ENCODE measurements around the gene KRTAP12-3. TPM values are rescaled to one million over a fixed set of nuclear protein-coding genes. Genes with fewer than 3 reads are reported as not detected.
"Not testable (repeated sequence)": the region's sequence is repeated elsewhere in the genome, so short reads cannot be mapped to it uniquely, and the experiment has no call there.

Gene KRTAP12-3
- polyA plus RNA-seq, 3 donors from 2014 or later: 1.3 TPM; not detected in 2

- Mint-ChIP-seq H3K36me3 (peaks cover 9 to 13% (median 11%) of the 10 kb centered on the region in 3 donors), H3K27me3 (ENCODE audit: low read depth in 3 of 3) (peaks cover 0 to 10% (median 5%) of the 10 kb centered on the region in 3 donors), H3K27ac (no peak overlapping the region), H3K9me3 (peaks cover 8 to 20% (median 18%) of the 10 kb centered on the region in 6 donors), H3K4me1 (peaks cover 0 to 3% of the 10 kb centered on the region in 2 donors), H3K4me3 (no peak overlapping the region)
- no peak for DNase-seq
Measured at GRCh38 chr21:44648557-44649311, 9.0 kb upstream of the KRTAP12-3 start.

GRCh38 chr21:44649521-44650100, 8.1 kb upstream of the KRTAP12-3 start:
- peaks cover 1 to 10% of the 10 kb centered on the region in 2 donors for H3K4me1 Mint-ChIP-seq
- H3K4me3 Mint-ChIP-seq: no peak overlapping the region
- H3K36me3 Mint-ChIP-seq: peaks cover 3 to 5% (median 5%) of the 10 kb centered on the region in 3 donors
- DNase-seq: no peak
- no peak overlapping the region for H3K27ac Mint-ChIP-seq
- peaks cover 1 to 7% (median 3%) of the 10 kb centered on the region in 3 donors for H3K27me3 Mint-ChIP-seq (ENCODE audit: low read depth in 3 of 3)
- H3K9me3 Mint-ChIP-seq: peaks cover 8 to 11% (median 9%) of the 10 kb centered on the region in 6 donors

GRCh38 chr21:44650265-44650972, 7.3 kb upstream of the KRTAP12-3 start:
- DNase-seq: no peak
- no peak overlapping the region for H3K4me3 Mint-ChIP-seq
- H3K4me1 Mint-ChIP-seq: peaks cover 8 to 18% of the 10 kb centered on the region in 2 donors
- peaks cover 1 to 5% (median 2%) of the 10 kb centered on the region in 3 donors for H3K27me3 Mint-ChIP-seq (ENCODE audit: low read depth in 3 of 3)
- H3K27ac Mint-ChIP-seq: peak overlapping the region in 2 of 6 donors; percentile 21 to 75
- H3K36me3 Mint-ChIP-seq: no peaks in the 10 kb centered on the region
- H3K9me3 Mint-ChIP-seq: peaks cover 2 to 4% (median 3%) of the 10 kb centered on the region in 6 donors

- DNase-seq: no peak
- Mint-ChIP-seq H3K36me3 (peaks cover 0 to 3% (median 0%) of the 10 kb centered on the region in 3 donors), H3K4me1 (peaks cover 12 to 24% of the 10 kb centered on the region in 2 donors), H3K9me3 (peaks cover 0 to 4% (median 1%) of the 10 kb centered on the region in 6 donors), H3K27me3 (ENCODE audit: low read depth in 3 of 3) (peaks cover 1 to 5% (median 2%) of the 10 kb centered on the region in 3 donors), H3K27ac (peak overlapping the region in 3 of 6 donors; percentile 46 to 80 (median 49)), H3K4me3 (no peak overlapping the region)
Measured at GRCh38 chr21:44650973-44651675, 6.6 kb upstream of the KRTAP12-3 start.

GRCh38 chr21:44653123-44653522, 4.6 kb upstream of the KRTAP12-3 start:
- Mint-ChIP-seq H3K36me3 (peaks cover 10 to 16% (median 12%) of the 10 kb centered on the region in 3 donors), H3K27ac (no peak overlapping the region), H3K9me3 (peaks cover 6 to 18% (median 13%) of the 10 kb centered on the region in 6 donors), H3K27me3 (ENCODE audit: low read depth in 3 of 3) (peaks cover 4 to 14% (median 8%) of the 10 kb centered on the region in 3 donors), H3K4me1 (peaks cover 32 to 44% of the 10 kb centered on the region in 2 donors), H3K4me3 (no peak overlapping the region)
- no peak for DNase-seq

- peaks cover 10 to 16% (median 12%) of the 10 kb centered on the region in 3 donors for H3K36me3 Mint-ChIP-seq
- DNase-seq: peak in 1 of 3 donors; percentile 52
- peaks cover 6 to 18% (median 13%) of the 10 kb centered on the region in 6 donors for H3K9me3 Mint-ChIP-seq
- H3K27me3 Mint-ChIP-seq (ENCODE audit: low read depth in 3 of 3): peaks cover 4 to 15% (median 13%) of the 10 kb centered on the region in 3 donors
- H3K27ac Mint-ChIP-seq: peak overlapping the region; percentile 37 to 85 (median 70)
- peaks cover 40 to 52% of the 10 kb centered on the region in 2 donors for H3K4me1 Mint-ChIP-seq
- peak overlapping the region in 2 of 5 donors; percentile 13 to 41 for H3K4me3 Mint-ChIP-seq
Measured at GRCh38 chr21:44653656-44654575, 3.8 kb upstream of the KRTAP12-3 start.

- Mint-ChIP-seq H3K27ac (peak within 1 kb of the TSS; percentile 42 to 85 (median 73)), H3K36me3 (peaks cover 10 to 16% (median 12%) of the 10 kb centered on the region in 3 donors), H3K4me1 (peaks cover 48 to 60% of the 10 kb centered on the region in 2 donors), H3K27me3 (ENCODE audit: low read depth in 3 of 3) (peaks cover 4 to 18% (median 15%) of the 10 kb centered on the region in 3 donors), H3K9me3 (peaks cover 6 to 18% (median 13%) of the 10 kb centered on the region in 6 donors), H3K4me3 (peak within 1 kb of the TSS in 4 of 5 donors; percentile 13 to 53 (median 38))
- no peak for DNase-seq
Measured at GRCh38 chr21:44654576-44655175, 3.1 kb upstream of the KRTAP12-3 start, which contains the start of gene KRTAP12-4. KRTAP12-4 (minus strand) TSS chr21:44654659; CDS start chr21:44654614, 45 bp downstream.

GRCh38 chr21:44656868-44657267, 864 bp upstream of the KRTAP12-3 start:
- peaks cover 10 to 19% (median 12%) of the 10 kb centered on the region in 3 donors for H3K36me3 Mint-ChIP-seq
- peak overlapping the region; percentile 60 to 90 (median 72) for H3K4me3 Mint-ChIP-seq
- peaks cover 50 to 64% of the 10 kb centered on the region in 2 donors for H3K4me1 Mint-ChIP-seq
- H3K9me3 Mint-ChIP-seq: peaks cover 6 to 18% (median 13%) of the 10 kb centered on the region in 6 donors
- H3K27ac Mint-ChIP-seq: peak overlapping the region; percentile 93 to 99 (median 97)
- peaks cover 4 to 19% (median 15%) of the 10 kb centered on the region in 3 donors for H3K27me3 Mint-ChIP-seq (ENCODE audit: low read depth in 3 of 3)
- no peak for DNase-seq

GRCh38 chr21:44658541-44658910, 794 bp downstream of the KRTAP12-3 start:
- H3K4me1 Mint-ChIP-seq: peaks cover 50 to 63% of the 10 kb centered on the region in 2 donors
- H3K4me3 Mint-ChIP-seq: peak overlapping the region; percentile 60 to 90 (median 72)
- H3K27me3 Mint-ChIP-seq (ENCODE audit: low read depth in 3 of 3): peaks cover 4 to 20% (median 15%) of the 10 kb centered on the region in 3 donors
- peak overlapping the region; percentile 93 to 99 (median 97) for H3K27ac Mint-ChIP-seq
- DNase-seq: no peak
- H3K36me3 Mint-ChIP-seq: peaks cover 10 to 19% (median 12%) of the 10 kb centered on the region in 3 donors
- peaks cover 6 to 18% (median 14%) of the 10 kb centered on the region in 6 donors for H3K9me3 Mint-ChIP-seq

- Mint-ChIP-seq H3K27me3 (ENCODE audit: low read depth in 3 of 3) (peaks cover 3 to 24% (median 15%) of the 10 kb centered on the region in 3 donors), H3K27ac (peak overlapping the region; percentile 93 to 99 (median 97)), H3K9me3 (peaks cover 6 to 18% (median 14%) of the 10 kb centered on the region in 6 donors), H3K4me3 (peak overlapping the region; percentile 60 to 90 (median 72)), H3K36me3 (peaks cover 10 to 19% (median 12%) of the 10 kb centered on the region in 3 donors), H3K4me1 (peaks cover 50 to 58% of the 10 kb centered on the region in 2 donors)
- DNase-seq: peak; percentile 22 to 47 (median 38)
Measured at GRCh38 chr21:44658913-44659595, 1.3 kb downstream of the KRTAP12-3 start.

- Mint-ChIP-seq H3K4me1 (peaks cover 34 to 35% of the 10 kb centered on the region in 2 donors), H3K36me3 (peaks cover 9 to 12% (median 9%) of the 10 kb centered on the region in 3 donors), H3K27me3 (ENCODE audit: low read depth in 3 of 3) (peaks cover 3 to 26% (median 17%) of the 10 kb centered on the region in 3 donors), H3K9me3 (peaks cover 5 to 12% (median 9%) of the 10 kb centered on the region in 6 donors)
- H3K27ac Mint-ChIP-seq, DNase-seq, H3K4me3 Mint-ChIP-seq: not testable (repeated sequence)
Measured at GRCh38 chr21:44661567-44661966, 3.8 kb downstream of the KRTAP12-3 start.

Measured in immature natural killer cell (primary cell).